Tibial nerve (tissue), 4 donors: ENCODE data around the gene UTS2R. TPM values are rescaled to one million over a fixed set of nuclear protein-coding genes. Genes with fewer than 3 reads are reported as not detected.

Source experiments
- DNase-seq, 2 donors: peaks; one replicate each; pipeline ENCODE4 v3.0.0-alpha.2; 2019; ENCODE audit warnings: low spot score in 2 of 2
- H3K27ac ChIP-seq, 4 donors: fragments of 200-600 bp; sonication (generic) in 3 of 4; one replicate each; pipeline ENCODE4 v1.5.1; 2017 to 2019; ENCODE audit warnings: mild to moderate bottlenecking in 1 of 4
- H3K27me3 ChIP-seq, 2 donors: fragments of 200-600 bp; sonication (generic) in 1 of 2; one replicate each; pipeline versions ENCODE4 v1.5.1 to v1.6.0; 2017 to 2019
- H3K36me3 ChIP-seq, 3 donors: fragments of 200-600 bp; sonication (generic); one replicate each; pipeline ENCODE4 v1.5.1; 2018 to 2019
- H3K4me1 ChIP-seq, 4 donors: fragments of 200-600 bp; sonication (generic) in 3 of 4; one replicate each; pipeline ENCODE4 v1.5.1; 2017 to 2019
- H3K4me3 ChIP-seq, 4 donors: fragments of 200-600 bp; sonication (generic) in 3 of 4; one replicate each; pipeline ENCODE4 v1.5.1; 2017 to 2019; ENCODE audit warnings: mild to moderate bottlenecking in 1 of 4, moderate library complexity in 1 of 4
- H3K9me3 ChIP-seq, 4 donors: fragments of 200-600 bp; sonication (generic) in 3 of 4; one replicate each; pipeline ENCODE4 v1.5.1; 2017 to 2019
- EP300 ChIP-seq, 2 donors: sonication (generic); formaldehyde crosslinking; IDR thresholded peaks; one replicate each; pipeline ENCODE4 v1.6.1; 2017; ENCODE audit warnings: antibody characterized with exemption in 2 of 2, mild to moderate bottlenecking in 1 of 2
- POLR2A ChIP-seq, 2 donors: fragments of 450-650 bp; IDR thresholded peaks; one replicate each; pipeline ENCODE4 v1.6.1; 2017; ENCODE audit warnings: antibody characterized with exemption in 2 of 2, mild to moderate bottlenecking in 2 of 2, moderate library complexity in 2 of 2
- WGBS, 2 donors: methylation state at CpG; one replicate each; pipeline ENCODE4 v1.1.5; 2018; 5-methylcytosine and 5-hydroxymethylcytosine counted together
- total RNA-seq, 4 donors: library from RNA; depleted of rRNA; stranded (reverse); fragments of >200 nt; gene quantifications; one replicate each; pipeline ENCODE4 v1.1.0, GENCODE V29; 2016
- TF ChIP-seq, protein P1 (sequence below), 5 experiments: fragments of 200-600 bp in 3 of 5; fragments of 450-650 bp in 2 of 5; sonication (generic) in 3 of 5; IDR thresholded peaks; one replicate each; pipeline ENCODE4 v1.5.1; 2016 to 2019; ENCODE audit warnings: antibody characterized with exemption in 5 of 5, mild to moderate bottlenecking in 3 of 5, moderate library complexity in 2 of 5

UTS2R gene
- total RNA-seq, 4 donors from 2014 or later, result 0.20 TPM; not detected in 3

DNA sequence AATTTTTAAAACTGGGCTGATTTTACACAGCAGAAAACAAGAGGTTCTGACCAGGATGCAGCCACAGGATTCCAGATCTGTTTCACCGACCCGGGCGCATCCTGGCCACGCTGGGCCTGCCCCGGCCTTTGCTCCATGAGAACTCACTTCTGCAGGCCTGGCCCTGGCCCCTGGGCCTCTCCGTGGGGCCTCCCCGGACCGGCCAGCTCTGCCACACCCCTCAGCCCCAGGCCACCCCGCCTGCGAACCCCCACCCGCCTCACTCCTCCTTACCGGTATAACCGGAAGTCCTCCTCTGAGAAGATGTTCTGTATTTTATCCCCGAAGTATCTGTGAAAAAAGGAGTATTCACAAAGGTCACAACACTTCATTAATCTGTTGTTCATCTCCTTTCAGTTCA lies 33.5 kb downstream of the UTS2R start:
- TF ChIP-seq EP300 (IDR thresholded peaks at IDR 0.05) (no peak), POLR2A (IDR thresholded peaks at IDR 0.05) (no peak)
- TF ChIP-seq, protein P1, sequence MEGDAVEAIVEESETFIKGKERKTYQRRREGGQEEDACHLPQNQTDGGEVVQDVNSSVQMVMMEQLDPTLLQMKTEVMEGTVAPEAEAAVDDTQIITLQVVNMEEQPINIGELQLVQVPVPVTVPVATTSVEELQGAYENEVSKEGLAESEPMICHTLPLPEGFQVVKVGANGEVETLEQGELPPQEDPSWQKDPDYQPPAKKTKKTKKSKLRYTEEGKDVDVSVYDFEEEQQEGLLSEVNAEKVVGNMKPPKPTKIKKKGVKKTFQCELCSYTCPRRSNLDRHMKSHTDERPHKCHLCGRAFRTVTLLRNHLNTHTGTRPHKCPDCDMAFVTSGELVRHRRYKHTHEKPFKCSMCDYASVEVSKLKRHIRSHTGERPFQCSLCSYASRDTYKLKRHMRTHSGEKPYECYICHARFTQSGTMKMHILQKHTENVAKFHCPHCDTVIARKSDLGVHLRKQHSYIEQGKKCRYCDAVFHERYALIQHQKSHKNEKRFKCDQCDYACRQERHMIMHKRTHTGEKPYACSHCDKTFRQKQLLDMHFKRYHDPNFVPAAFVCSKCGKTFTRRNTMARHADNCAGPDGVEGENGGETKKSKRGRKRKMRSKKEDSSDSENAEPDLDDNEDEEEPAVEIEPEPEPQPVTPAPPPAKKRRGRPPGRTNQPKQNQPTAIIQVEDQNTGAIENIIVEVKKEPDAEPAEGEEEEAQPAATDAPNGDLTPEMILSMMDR (IDR thresholded peaks at IDR 0.05), result no peak
- DNase-seq, result no peak
- H3K4me3 ChIP-seq, result no peak overlapping the region
- H3K27ac ChIP-seq, result no peak overlapping the region
- H3K9me3 ChIP-seq, result no peaks in the 10 kb centered on the region
- 80 to 82% methylated on average over 14 of the region's 14 CpGs for WGBS, 2 donors
- peaks cover 0 to 91% (median 6%) of the 10 kb centered on the region in 3 donors for H3K36me3 ChIP-seq
- peaks cover 0 to 5% (median under 1%) of the 10 kb centered on the region in 4 donors for H3K4me1 ChIP-seq
- no peaks in the 10 kb centered on the region for H3K27me3 ChIP-seq

DNA sequence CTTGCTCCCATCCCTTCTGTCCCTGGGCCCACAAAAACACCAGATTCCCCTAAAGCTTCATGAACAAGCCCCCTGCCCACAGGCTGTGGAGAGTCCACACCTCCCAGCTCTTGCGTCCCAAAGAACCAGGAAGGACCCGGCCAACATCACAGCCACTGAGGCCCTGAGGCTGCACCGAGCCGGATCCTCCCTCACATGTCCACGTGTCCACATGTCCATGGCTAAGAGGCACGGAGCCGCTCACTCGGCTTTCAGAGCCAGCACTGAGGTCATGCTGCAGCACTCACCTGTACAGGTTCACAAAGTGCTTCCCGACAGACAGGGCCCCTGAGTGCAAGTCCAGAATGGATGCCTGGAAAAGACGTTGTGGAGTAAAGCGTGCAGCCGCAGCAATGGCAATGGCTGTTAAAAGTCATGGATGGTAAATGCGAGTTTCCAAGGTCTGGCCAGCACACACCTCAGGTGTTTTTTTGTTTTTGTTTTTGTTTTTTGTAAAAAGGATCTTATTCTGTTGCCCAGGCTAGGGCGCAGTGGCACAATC lies 34.6 kb downstream of the UTS2R start:
- TF ChIP-seq POLR2A (IDR thresholded peaks at IDR 0.05), result no peak
- TF ChIP-seq, protein P1 (IDR thresholded peaks at IDR 0.05), result no peak
- no peak for TF ChIP-seq EP300 (IDR thresholded peaks at IDR 0.05)
- no peak for DNase-seq
- Histone ChIP-seq H3K27me3 (no peaks in the 10 kb centered on the region), H3K9me3 (no peaks in the 10 kb centered on the region), H3K4me1 (no peaks in the 10 kb centered on the region), H3K27ac (no peak overlapping the region), H3K36me3 (peaks cover 0 to 86% (median 6%) of the 10 kb centered on the region in 3 donors), H3K4me3 (no peak overlapping the region)
- 94 to 95% methylated on average over 14 of the region's 14 CpGs for WGBS, 2 donors

DNA sequence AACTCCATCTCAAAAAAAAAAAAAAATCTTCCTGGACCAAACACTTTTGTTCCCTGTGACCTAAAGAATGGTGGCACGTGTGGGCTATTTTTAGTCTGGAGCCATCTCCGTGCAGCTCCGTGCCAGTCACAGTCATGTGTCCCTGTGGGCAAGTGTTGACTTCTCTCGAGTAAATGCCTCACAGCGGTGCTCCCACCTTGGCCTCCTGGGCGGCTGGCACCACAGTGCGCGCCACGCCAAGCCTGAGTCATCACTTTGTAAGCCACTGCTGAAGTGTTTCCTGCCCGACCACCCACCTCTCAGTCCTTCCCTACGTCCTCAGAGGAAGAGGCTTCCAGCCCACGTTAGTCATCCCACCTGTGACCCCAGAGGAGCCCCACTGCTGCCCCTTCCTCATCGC lies 35.7 kb downstream of the UTS2R start:
- no peaks in the 10 kb centered on the region for H3K9me3 ChIP-seq
- TF ChIP-seq POLR2A (IDR thresholded peaks at IDR 0.05) (no peak), EP300 (IDR thresholded peaks at IDR 0.05) (no peak)
- TF ChIP-seq, protein P1 (IDR thresholded peaks at IDR 0.05), result no peak
- no peak for DNase-seq
- 78 to 84% methylated on average over 12 to 13 of the region's 13 CpGs for WGBS, 2 donors
- no peak overlapping the region for H3K27ac ChIP-seq
- no peaks in the 10 kb centered on the region for H3K27me3 ChIP-seq
- no peaks in the 10 kb centered on the region for H3K4me1 ChIP-seq
- no peak overlapping the region for H3K4me3 ChIP-seq
- peaks cover 0 to 82% (median 6%) of the 10 kb centered on the region in 3 donors for H3K36me3 ChIP-seq

DNA sequence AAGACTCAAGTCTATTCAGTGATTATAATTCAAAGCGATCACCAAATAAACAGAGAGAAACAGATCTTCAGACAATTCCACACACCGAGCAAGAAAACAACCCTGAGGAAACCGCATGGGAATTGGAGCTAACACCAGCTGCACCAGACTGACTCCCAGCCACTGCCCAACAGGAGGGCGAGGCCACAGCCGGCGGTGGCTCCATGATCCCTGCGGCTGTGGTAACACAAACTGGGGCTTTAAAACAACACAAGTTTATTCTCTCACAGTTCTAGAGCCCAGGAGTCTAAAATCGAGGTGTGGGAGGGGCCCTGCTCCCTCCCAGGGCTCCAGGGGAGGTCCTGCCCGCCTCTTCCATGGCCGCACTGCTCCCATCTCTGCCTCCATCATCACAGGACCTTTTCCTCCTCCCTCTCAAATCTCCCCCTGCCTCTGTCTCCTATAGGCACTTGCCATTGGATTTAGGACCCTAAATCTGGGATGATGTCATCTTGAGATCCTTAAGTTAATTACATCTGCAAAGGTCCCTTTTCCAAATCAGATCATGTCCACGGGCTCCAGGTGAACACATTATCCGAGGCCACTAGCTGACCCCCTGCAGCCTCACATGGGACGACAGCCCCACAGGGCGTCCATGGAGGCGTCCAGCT lies 36.8 kb downstream of the UTS2R start:
- DNase-seq, result no peak
- Histone ChIP-seq H3K4me1 (no peaks in the 10 kb centered on the region), H3K36me3 (peaks cover 0 to 81% (median 3%) of the 10 kb centered on the region in 3 donors), H3K27me3 (no peaks in the 10 kb centered on the region), H3K27ac (no peak overlapping the region), H3K9me3 (no peaks in the 10 kb centered on the region), H3K4me3 (no peak overlapping the region)
- 79 to 84% methylated on average over 15 of the region's 15 CpGs for whole genome bisulfite sequencing, 2 donors
- TF ChIP-seq, protein P1 (IDR thresholded peaks at IDR 0.05), result no peak
- TF ChIP-seq POLR2A (IDR thresholded peaks at IDR 0.05) (no peak), EP300 (IDR thresholded peaks at IDR 0.05) (no peak)

DNA sequence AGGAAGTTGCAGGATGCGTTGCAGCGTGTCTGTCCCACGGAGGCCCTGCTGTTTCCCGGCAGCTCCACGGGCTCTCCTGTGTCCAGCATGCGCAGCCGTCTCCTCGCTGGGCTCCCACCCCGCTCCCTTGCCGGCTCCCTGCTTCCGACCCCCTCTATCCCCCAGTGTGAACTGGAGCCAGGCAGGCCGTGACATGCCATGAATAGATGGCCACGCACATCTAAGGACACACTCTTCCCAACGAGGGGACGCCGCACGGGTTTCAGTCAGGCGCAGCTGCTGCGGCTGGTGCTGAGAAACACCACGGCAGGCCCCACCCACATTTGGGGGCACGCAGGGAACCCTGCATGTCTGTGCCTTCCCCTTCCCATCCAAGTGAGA lies 37.4 kb downstream of the UTS2R start:
- Histone ChIP-seq H3K4me3 (no peak overlapping the region), H3K4me1 (no peaks in the 10 kb centered on the region), H3K27me3 (no peaks in the 10 kb centered on the region), H3K36me3 (peaks cover 0 to 77% (median 3%) of the 10 kb centered on the region in 3 donors), H3K27ac (no peak overlapping the region), H3K9me3 (no peaks in the 10 kb centered on the region)
- TF ChIP-seq POLR2A (IDR thresholded peaks at IDR 0.05) (no peak), EP300 (IDR thresholded peaks at IDR 0.05) (no peak)
- TF ChIP-seq, protein P1 (IDR thresholded peaks at IDR 0.05), result no peak
- 88 to 90% methylated on average over 10 to 21 of the region's 21 CpGs for WGBS, 2 donors
- no peak for DNase-seq
